Activated T-cell treated with anti-CD3 and anti-CD28 coated beads for 48 hours (primary cell): Measurements from ENCODE around the gene ITPR3.

Experiments used
- DNase-seq: peaks from one replicate; pipeline ENCODE4 v3.0.0-alpha.2; 2020; ENCODE audit warnings: low read depth

ITPR3 gene

DNA sequence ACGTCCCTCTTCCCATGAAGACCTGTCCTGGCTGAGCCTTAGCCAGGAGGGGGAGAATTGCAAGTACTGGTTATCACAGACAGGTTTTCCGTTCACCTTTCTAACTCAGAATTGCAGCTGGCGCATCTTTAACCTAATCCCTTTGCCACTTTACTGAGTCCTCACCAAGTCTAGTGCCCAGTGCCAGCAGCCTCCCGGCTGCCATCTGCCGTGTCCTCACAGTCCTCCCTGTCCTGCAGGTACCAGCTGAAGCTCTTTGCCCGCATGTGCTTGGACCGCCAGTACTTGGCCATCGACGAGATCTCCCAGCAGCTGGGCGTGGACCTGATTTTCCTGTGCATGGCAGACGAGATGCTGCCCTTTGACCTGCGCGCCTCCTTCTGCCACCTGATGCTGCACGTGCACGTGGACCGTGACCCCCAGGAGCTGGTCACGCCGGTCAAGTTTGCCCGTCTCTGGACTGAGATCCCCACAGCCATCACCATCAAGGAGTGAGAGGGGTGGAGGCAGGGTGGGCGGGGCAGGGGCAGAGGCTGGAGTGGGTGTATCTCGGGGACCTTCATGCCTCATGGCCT lies 49.1 kb downstream of the ITPR3 start:
- DNase-seq: no peak

DNA sequence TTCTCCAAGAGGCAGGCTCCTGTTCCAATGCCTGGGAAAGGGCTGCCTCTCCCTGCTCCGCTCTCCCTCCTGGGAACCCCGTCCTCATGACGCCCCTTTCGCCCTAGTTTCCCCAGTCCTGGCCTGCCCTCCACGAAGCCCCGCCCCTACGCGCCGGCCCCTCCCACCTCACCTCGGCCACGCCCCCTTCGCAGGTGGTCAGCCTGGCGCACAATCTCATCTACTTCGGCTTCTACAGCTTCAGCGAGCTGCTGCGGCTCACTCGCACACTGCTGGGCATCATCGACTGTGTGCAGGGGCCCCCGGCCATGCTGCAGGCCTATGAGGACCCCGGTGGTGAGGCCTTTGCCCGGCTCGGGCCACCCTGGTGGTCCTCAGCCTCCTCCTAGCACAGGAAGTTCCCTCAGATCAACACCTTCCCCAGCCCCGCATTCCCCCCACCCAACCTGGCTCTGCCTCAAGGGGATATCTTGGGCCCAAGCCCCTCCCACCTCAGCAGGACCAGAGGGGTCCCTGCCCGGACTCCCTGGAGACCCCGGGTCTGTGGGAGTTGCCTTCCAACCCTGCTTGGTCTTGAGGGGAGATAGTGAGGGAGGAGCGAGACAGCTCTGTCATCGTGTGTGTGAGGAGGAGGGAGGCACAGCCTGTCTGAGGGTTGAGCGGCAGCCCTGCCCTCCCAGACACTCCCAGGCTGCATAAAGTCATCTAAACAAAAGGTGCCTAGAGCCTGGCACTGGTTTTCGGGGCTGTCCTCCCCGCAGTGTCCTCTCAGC lies 50.0 kb downstream of the ITPR3 start:
- DNase-seq: no peak

- no peak for DNase-seq
Observed at GRCh38 chr6:33671744-33672072, 50.6 kb downstream of the ITPR3 start.

DNA sequence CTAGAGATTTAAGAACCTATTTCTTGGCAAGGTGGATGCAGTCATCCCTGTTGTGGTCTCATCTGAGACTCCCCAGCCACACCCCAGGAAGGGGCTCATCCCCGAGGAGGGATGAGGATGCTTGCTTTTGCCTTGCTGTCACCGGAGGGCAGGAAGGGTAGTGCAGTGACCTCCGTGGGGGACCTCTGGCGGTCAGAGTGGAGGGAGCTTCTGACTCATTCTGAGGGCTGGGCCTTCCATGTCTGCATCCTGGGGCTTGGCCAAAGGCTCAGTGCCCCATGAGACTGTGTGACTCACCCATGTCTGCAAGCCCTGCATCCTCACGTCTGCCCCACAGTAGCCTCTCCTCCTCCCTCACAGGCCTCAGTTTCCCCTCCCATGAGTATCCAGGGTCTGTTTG lies 51.7 kb downstream of the ITPR3 start:
- DNase-seq: no peak

GRCh38 chr6:33673851-33674250 lies 52.7 kb downstream of the ITPR3 start:
- no peak for DNase-seq

GRCh38 chr6:33675968-33676367 lies 54.8 kb downstream of the ITPR3 start:
- DNase-seq: no peak

- DNase-seq: no peak
Observed at GRCh38 chr6:33676416-33677142, 55.5 kb downstream of the ITPR3 start.

DNA sequence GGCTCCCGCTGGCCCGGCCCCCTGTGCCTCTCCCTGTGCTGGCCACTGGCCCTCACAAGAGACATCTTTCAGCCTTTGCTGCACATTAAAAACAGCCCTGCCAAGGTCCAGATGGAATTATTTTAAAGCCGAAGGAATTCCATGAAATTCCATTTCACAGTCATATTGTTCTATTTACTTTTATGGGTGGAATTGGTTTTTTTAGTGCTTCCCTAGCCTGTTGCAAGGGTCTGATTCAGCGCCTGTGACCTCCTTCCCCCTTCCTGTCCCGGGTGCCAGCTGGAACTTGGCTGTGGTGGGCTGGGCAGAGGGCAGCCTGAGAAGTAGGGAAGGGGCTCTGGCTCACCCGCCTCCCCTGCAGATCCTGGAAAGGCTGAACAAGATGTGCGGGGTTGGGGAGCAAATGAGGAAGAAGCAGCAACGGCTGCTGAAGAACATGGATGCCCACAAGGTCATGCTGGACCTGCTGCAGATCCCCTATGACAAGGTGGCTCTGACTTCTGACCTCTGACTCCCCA lies 56.1 kb downstream of the ITPR3 start:
- no peak for DNase-seq

GRCh38 chr6:33677689-33678088 lies 56.6 kb downstream of the ITPR3 start:
- no peak for DNase-seq

- DNase-seq: no peak
Observed at GRCh38 chr6:33678233-33678931, 57.3 kb downstream of the ITPR3 start.

- DNase-seq: no peak
Observed at GRCh38 chr6:33678932-33679490, 57.9 kb downstream of the ITPR3 start.

- no peak for DNase-seq
Observed at GRCh38 chr6:33679761-33680160, 58.6 kb downstream of the ITPR3 start.

- no peak for DNase-seq
Observed at GRCh38 chr6:33682341-33682740, 61.2 kb downstream of the ITPR3 start.

DNA sequence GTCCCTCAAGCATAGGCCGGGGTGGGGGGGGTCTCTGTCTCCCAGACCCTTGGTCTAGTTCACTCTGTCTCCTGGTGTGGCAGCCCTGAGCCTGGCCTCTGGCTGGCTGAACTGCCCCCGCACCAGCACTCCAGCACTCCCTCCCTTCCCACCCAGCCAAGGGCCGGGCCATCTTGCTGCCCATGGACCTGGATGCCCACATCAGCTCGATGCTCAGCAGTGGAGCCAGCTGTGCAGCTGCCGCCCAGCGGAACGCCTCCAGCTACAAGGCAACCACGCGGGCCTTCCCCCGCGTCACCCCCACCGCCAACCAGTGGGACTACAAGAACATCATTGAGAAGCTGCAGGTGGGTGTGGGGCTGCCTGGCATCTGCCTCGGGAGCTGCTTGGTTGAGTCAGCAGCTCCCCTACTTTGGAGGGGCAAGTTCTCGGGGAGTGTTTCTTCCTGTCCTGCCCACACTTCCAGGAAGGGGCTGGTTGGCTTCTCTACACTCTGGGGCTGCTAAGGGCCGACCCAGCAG lies 62.0 kb downstream of the ITPR3 start:
- DNase-seq: no peak

DNA sequence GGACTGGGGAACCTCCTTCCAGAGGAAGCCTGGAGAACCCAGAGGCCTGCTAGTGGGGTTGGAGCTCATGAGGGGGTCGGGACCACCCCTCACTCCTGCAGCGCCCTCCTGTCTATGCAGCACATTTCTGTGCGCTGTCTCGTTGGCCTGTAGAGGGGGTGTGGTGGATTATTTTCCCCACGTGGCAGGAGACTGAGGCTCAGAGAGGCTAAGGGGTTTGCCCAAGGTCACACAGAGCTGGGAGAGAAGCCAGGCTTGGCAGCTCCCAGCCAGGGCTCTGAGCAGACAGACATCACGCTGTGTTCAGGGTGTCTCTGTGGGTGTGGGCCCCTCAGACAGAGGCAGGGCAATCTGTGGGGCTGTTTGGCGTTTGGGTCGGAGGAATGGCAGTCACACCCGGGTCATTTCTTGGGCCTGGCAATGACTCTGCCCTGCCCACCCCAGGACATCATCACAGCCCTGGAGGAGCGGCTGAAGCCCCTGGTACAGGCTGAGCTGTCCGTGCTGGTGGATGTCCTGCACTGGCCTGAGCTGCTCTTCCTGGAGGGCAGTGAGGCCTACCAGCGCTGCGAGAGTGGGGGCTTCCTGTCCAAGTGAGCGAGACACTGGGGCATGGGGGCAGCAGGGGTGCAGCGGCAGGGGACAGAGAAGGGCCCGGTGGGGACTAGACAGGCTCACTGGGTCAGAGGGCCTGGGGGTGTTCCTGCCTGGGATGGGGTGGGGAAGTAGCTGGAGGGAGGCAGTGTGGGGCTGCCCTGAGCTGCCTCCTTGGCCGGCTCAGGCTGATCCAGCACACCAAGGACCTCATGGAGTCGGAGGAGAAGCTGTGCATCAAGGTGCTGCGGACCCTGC lies 62.7 kb downstream of the ITPR3 start:
- DNase-seq: no peak

DNA sequence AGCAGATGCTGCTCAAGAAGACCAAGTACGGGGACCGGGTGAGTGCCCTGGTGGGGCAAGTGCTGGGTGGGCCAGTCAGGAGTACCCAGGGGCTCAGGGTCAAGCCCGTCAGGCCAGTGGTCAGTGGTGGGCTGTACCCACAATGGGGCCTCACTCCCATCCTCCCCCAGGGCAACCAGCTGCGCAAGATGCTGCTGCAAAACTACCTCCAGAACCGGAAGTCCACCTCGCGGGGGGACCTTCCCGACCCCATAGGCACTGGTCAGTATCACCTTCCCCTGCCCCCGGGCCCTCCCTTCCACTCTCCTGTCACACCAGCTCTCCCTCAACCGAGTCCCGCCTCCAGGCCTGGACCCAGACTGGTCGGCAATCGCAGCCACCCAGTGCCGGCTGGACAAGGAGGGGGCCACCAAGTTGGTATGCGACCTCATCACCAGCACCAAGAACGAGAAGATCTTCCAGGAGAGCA lies 63.3 kb downstream of the ITPR3 start:
- no peak for DNase-seq

DNA sequence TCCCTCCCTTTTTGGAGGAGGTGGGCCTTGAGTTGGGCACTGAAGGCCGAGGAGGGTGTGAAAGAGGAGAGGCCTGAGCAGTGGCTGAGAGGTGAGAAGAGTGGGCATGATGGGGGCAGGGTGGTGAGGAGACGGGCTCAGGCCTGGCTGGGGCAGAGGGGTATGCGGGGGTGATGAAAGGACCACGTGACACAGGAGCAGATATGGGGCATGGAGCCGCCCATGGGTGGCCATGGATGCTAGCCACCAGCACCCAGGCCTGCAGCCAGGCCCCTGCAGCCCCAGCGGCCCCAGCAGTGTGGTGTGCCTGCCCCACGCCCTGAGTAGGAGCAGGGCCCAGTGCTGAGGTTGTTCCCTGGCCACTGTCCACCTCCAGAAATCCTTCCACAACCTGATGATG lies 63.9 kb downstream of the ITPR3 start:
- no peak for DNase-seq

- DNase-seq: no peak
Observed at GRCh38 chr6:33685411-33686224, 64.5 kb downstream of the ITPR3 start.

- DNase-seq: no peak
Observed at GRCh38 chr6:33686225-33686924, 65.3 kb downstream of the ITPR3 start.
